H1 (cell line): ENCODE data around the gene TPPP3. TPM values are rescaled to one million over a fixed set of nuclear protein-coding genes. Genes with fewer than 3 reads are reported as not detected.
A peak's percentile ranks its signal among the peaks of the same experiment; 100 is the strongest.

Experiments
- CTCF ChIA-PET: fragments of 300-600 bp; sonication (Branson Sonifier 250); formaldehyde crosslinking; loops from one replicate; lab custom pipeline; 2021; ENCODE audit not compliant: partially characterized antibody; lab: Charles Lee
- POLR2A ChIA-PET: fragments of 300-600 bp; sonication (Branson Sonifier 250); formaldehyde crosslinking; loops from one replicate; lab custom pipeline; 2021; ENCODE audit warnings: inconsistent platforms; ENCODE audit not compliant: partially characterized antibody; lab: Charles Lee
- DNase-seq, 2 experiments: peaks; one replicate each; pipeline versions ENCODE4 v3.0.0 to v3.0.0-alpha.2; 2010 to 2022; ENCODE audit warnings: low spot score in 2 of 2, low read depth in 1 of 2, mixed read lengths in 1 of 2
- FAIRE-seq: peaks from 2 replicates; lab custom pipeline; 2011; peaks lifted over from hg19 to GRCh38; lab: Jason Lieb, UNC
- H2AFZ ChIP-seq: 2 replicates; pipeline ENCODE4 v1.8.1; 2012; ENCODE audit warnings: low read length, inconsistent platforms
- H2AK5ac ChIP-seq: 2 replicates; pipeline ENCODE4 v1.6.1; 2013; ENCODE audit warnings: low read depth, low read length
- H2BK120ac ChIP-seq: replicated peaks from 2 replicates; pipeline ENCODE3; 2013; ENCODE audit warnings: low read depth, low read length, inconsistent platforms
- H2BK12ac ChIP-seq: 2 replicates; pipeline ENCODE4 v1.6.1; 2013; ENCODE audit warnings: low read depth, low read length
- H2BK15ac ChIP-seq: 2 replicates; pipeline ENCODE4 v1.6.1; 2013; ENCODE audit warnings: low read length
- H2BK20ac ChIP-seq: 2 replicates; pipeline ENCODE4 v1.6.1; 2013; ENCODE audit warnings: low read length
- H2BK5ac ChIP-seq: 2 replicates; pipeline ENCODE4 v1.6.1; 2013; ENCODE audit warnings: low read depth, low read length
- H3K14ac ChIP-seq: 2 replicates; pipeline ENCODE4 v1.6.1; 2013; ENCODE audit warnings: inconsistent platforms; ENCODE audit not compliant: insufficient read length
- H3K18ac ChIP-seq: 2 replicates; pipeline ENCODE4 v1.6.1; 2013; ENCODE audit warnings: low read length; ENCODE audit errors: extremely low read depth
- H3K23ac ChIP-seq: 2 replicates; pipeline ENCODE4 v1.6.1; 2013; ENCODE audit warnings: inconsistent platforms; ENCODE audit not compliant: insufficient read length
- H3K23me2 ChIP-seq: 2 replicates; pipeline ENCODE4 v1.6.1; 2013; ENCODE audit warnings: low read depth, low read length
- H3K27ac ChIP-seq: 2 replicates; pipeline ENCODE4 v1.6.1; 2011; ENCODE audit warnings: low read depth, low read length, inconsistent platforms
- H3K27me3 ChIP-seq, 4 experiments: replicated peaks in 1 of 4; 1 replicate in 1 of 4; 2 replicates in 3 of 4; pipeline versions ENCODE4 v1.6.1 to v1.8.1; 2011 to 2013; ENCODE audit warnings: low read length in 3 of 4, mild to moderate bottlenecking in 3 of 4, inconsistent platforms in 2 of 4, mixed read lengths in 2 of 4, moderate library complexity in 1 of 4; ENCODE audit not compliant: control insufficient read depth in 3 of 4, insufficient read depth in 3 of 4; ENCODE audit errors: extremely low read depth in 1 of 4
- H3K36me3 ChIP-seq, 4 experiments: 2 replicates each; pipeline versions ENCODE4 v1.6.1 to v1.8.1; 2011 to 2013; ENCODE audit warnings: mild to moderate bottlenecking in 4 of 4, low read length in 3 of 4, moderate library complexity in 2 of 4, control low read depth in 1 of 4, inconsistent platforms in 1 of 4; ENCODE audit not compliant: insufficient read depth in 4 of 4, control insufficient read depth in 2 of 4
- H3K4ac ChIP-seq: replicated peaks from 2 replicates; pipeline ENCODE3; 2013; ENCODE audit warnings: low read length, low read depth, mixed read lengths, inconsistent platforms; ENCODE audit not compliant: insufficient read length
- H3K4me1 ChIP-seq, 4 experiments: replicated peaks in 1 of 4; 1 replicate in 1 of 4; 2 replicates in 3 of 4; pipeline versions ENCODE4 v1.6.1 to v1.8.1; 2011 to 2013; ENCODE audit warnings: low read length in 3 of 4, inconsistent platforms in 2 of 4, mixed read lengths in 1 of 4; ENCODE audit not compliant: insufficient read depth in 4 of 4, control insufficient read depth in 3 of 4
- H3K4me2 ChIP-seq, 2 experiments: 2 replicates each; pipeline versions ENCODE4 v1.6.1 to v1.8.1; 2011 to 2013; ENCODE audit warnings: low read depth in 2 of 2, low read length in 2 of 2, control low read depth in 1 of 2, inconsistent platforms in 1 of 2, mild to moderate bottlenecking in 1 of 2; ENCODE audit not compliant: insufficient read depth in 1 of 2
- H3K4me3 ChIP-seq, 4 experiments: fragments of 200-600, 300-600 bp in 1 of 4; sonication (generic), shearing (Covaris generic), sonication (Bioruptor Twin) in 1 of 4; 2 replicates each; pipeline versions ENCODE4 v1.5.1 to v1.8.1; 2011 to 2016; ENCODE audit warnings: low read length in 4 of 4, low read depth in 3 of 4, control low read depth in 2 of 4, inconsistent platforms in 2 of 4, mild to moderate bottlenecking in 2 of 4, mixed read lengths in 1 of 4, moderate library complexity in 1 of 4; ENCODE audit not compliant: insufficient read depth in 2 of 4; ENCODE audit errors: extremely low read depth in 1 of 4
- H3K56ac ChIP-seq: replicated peaks from 2 replicates; pipeline ENCODE3; 2013; ENCODE audit warnings: low read depth, mild to moderate bottlenecking, mixed read lengths, low read length, inconsistent platforms; ENCODE audit not compliant: insufficient read length
- H3K79me1 ChIP-seq: 2 replicates; pipeline ENCODE4 v1.6.1; 2013; ENCODE audit warnings: low read depth, low read length, control low read depth
- H3K79me2 ChIP-seq, 2 experiments: 2 replicates each; pipeline versions ENCODE4 v1.6.1 to v1.8.1; 2012 to 2013; ENCODE audit warnings: low read length in 2 of 2, mild to moderate bottlenecking in 2 of 2, inconsistent platforms in 1 of 2; ENCODE audit not compliant: insufficient read depth in 2 of 2, control insufficient read depth in 1 of 2
- H3K9ac ChIP-seq, 4 experiments: replicated peaks in 1 of 4; 1 replicate in 1 of 4; 2 replicates in 3 of 4; pipeline versions ENCODE4 v1.6.1 to v1.8.1; 2011 to 2013; ENCODE audit warnings: low read depth in 3 of 4, low read length in 3 of 4, control low read depth in 2 of 4, mild to moderate bottlenecking in 2 of 4, moderate library complexity in 2 of 4, inconsistent platforms in 1 of 4; ENCODE audit errors: extremely low read depth in 1 of 4
- H3K9me3 ChIP-seq, 2 experiments: 2 replicates each; pipeline versions ENCODE4 v1.6.1 to v1.8.1; 2012 to 2013; ENCODE audit warnings: mild to moderate bottlenecking in 2 of 2, moderate library complexity in 2 of 2, control low read depth in 1 of 2, inconsistent platforms in 1 of 2, low read depth in 1 of 2, low read length in 1 of 2, mixed read lengths in 1 of 2; ENCODE audit not compliant: insufficient read depth in 2 of 2
- H4K20me1 ChIP-seq, 2 experiments: replicated peaks in 1 of 2; 2 replicates each; pipeline versions ENCODE3 to v1.8.1; 2011 to 2013; ENCODE audit warnings: inconsistent platforms in 2 of 2, low read length in 2 of 2, mild to moderate bottlenecking in 1 of 2; ENCODE audit not compliant: insufficient read depth in 2 of 2, control insufficient read depth in 1 of 2
- H4K5ac ChIP-seq: 2 replicates; pipeline ENCODE4 v1.6.1; 2013; ENCODE audit warnings: low read length, low read depth, mixed read lengths, inconsistent platforms; ENCODE audit not compliant: insufficient read length
- H4K8ac ChIP-seq: 2 replicates; pipeline ENCODE4 v1.8.0; 2013; ENCODE audit warnings: mild to moderate bottlenecking, moderate library complexity, low read length, inconsistent platforms; ENCODE audit not compliant: insufficient read depth; ENCODE audit errors: extremely low read depth
- H4K91ac ChIP-seq: replicated peaks from 2 replicates; pipeline ENCODE3; 2013; ENCODE audit warnings: low read length, mixed read lengths, inconsistent platforms; ENCODE audit not compliant: insufficient read length
- CREB1 ChIP-seq: IDR thresholded peaks from 2 replicates; pipeline ENCODE4 v1.6.1; 2012; ENCODE audit warnings: inconsistent platforms
- KDM1A ChIP-seq: fragments of 200-600, 300-600 bp; sonication (generic); IDR thresholded peaks from 2 replicates; pipeline ENCODE4 v1.7.1; 2016; ENCODE audit warnings: mild to moderate bottlenecking, low read length, borderline replicate concordance
- SRF ChIP-seq: IDR thresholded peaks from 2 replicates; pipeline ENCODE4 v1.6.1; 2011; ENCODE audit warnings: mild to moderate bottlenecking, low read depth, low read length, moderate library complexity
- TAF7 ChIP-seq: optimal IDR thresholded peaks from 2 replicates; pipeline ENCODE3; 2011; ENCODE audit warnings: low read depth, mild to moderate bottlenecking, inconsistent platforms, low read length, moderate library complexity, borderline replicate concordance
- TEAD4 ChIP-seq: IDR thresholded peaks from 2 replicates; pipeline ENCODE4 v1.6.1; 2012; ENCODE audit warnings: low read depth, low read length, inconsistent platforms, mixed read lengths
- WGBS, 2 experiments: shearing (Covaris generic) in 1 of 2; methylation state at CpG; one replicate each; pipeline versions ENCODE4 v1.1.6 to v1.1.7; 2013 to 2015; ENCODE audit warnings: low lambda C conversion rate in 2 of 2, mixed read lengths in 2 of 2, inconsistent platforms in 1 of 2, low coverage in 1 of 2, missing lambda C conversion rate in 1 of 2; ENCODE audit not compliant: insufficient replicate concordance in 2 of 2, insufficient coverage in 1 of 2, insufficient read length in 1 of 2; ENCODE audit errors: extremely low coverage in 1 of 2, missing lambda C conversion rate in 1 of 2; 5-methylcytosine and 5-hydroxymethylcytosine counted together
- polyA plus RNA-seq, 7 experiments: library from polyadenylated mRNA; depleted of rRNA in 3 of 7; stranded (reverse) in 5 of 7; unstranded in 2 of 7; fragments of >200 nt in 5 of 7; fragments of 200-250 nt in 2 of 7; gene quantifications; 1 replicate in 5 of 7; 2 replicates in 1 of 7; 4 replicates in 1 of 7; pipeline versions ENCODE4 v1.2.1 to v1.2.3, GENCODE V29; 2011 to 2013; ENCODE audit warnings: missing spikeins in 2 of 7, mixed read lengths in 2 of 7
- total RNA-seq: library from RNA; stranded (reverse); fragmentation: NEBNext Ultra II Directional; extraction: Animal tissue kit (Norgen Biotek cat#: 25700); gene quantifications from 2 replicates; pipeline ENCODE4 v1.2.1, GENCODE V29; 2021
- TF ChIP-seq, protein P1 (sequence below), 3 experiments: IDR thresholded peaks; 1 replicate in 2 of 3; 2 replicates in 1 of 3; pipeline versions ENCODE4 v1.5.1 to v1.6.1; 2011; ENCODE audit warnings: low read length in 3 of 3, mild to moderate bottlenecking in 3 of 3, inconsistent platforms in 2 of 3, low read depth in 1 of 3, moderate library complexity in 1 of 3; ENCODE audit not compliant: insufficient read depth in 1 of 3; ENCODE audit errors: control extremely low read depth in 1 of 3

Gene TPPP3
- total and polyA plus RNA-seq, 2 of the 8 experiments (the other 6 are each of a cell fraction or from before 2014, with no cell fraction given), result 0.77 to 1.0 TPM

DNA sequence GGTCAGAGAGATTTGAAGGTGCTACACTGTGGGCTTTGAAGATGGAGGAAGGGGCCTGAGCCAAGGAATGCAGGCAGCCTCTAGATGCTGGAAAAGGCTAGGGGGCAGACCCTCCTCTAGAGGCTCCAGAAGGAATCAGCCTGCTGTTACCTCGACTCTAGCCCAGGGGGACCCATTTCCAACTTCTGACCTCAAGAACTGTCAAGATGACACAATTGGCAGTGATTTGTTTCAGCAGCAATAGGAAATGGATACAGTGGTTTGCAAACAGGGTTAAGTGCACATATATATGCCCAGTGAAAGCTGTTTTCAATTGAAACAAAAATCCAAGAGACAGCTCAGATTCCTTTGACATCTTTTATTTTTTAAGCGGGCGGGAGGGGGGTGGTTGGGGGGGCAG is 26.6 kb upstream of the TPPP3 start:
- Histone ChIP-seq H2BK12ac (0 out of 2 replicates have a peak overlapping the region, but pooled peaks have one; percentile 94), H2BK15ac (no peak overlapping the region), H3K4me2 (no peak overlapping the region), H2BK20ac (no peak overlapping the region), H2BK5ac (no peak overlapping the region), H2BK120ac (no peak overlapping the region), H3K23me2 (peaks cover 4% of the 10 kb centered on the region; the same call in 1 of the 2 replicates), H3K79me1 (no peaks in the 10 kb centered on the region; the same call in 1 of the 2 replicates), H3K4me3 (no peak overlapping the region), H2AK5ac (no peak overlapping the region), H3K27ac (no peak overlapping the region), H3K79me2 (no peaks in the 10 kb centered on the region), H3K4me1 (peaks cover 9 to 23% (median 19%) of the 10 kb centered on the region in 4 experiments; a peak in 6 of 7 replicates), H4K20me1 (no peaks in the 10 kb centered on the region), H3K9me3 (no peaks in the 10 kb centered on the region), H3K36me3 (no peaks in the 10 kb centered on the region), H4K5ac (no peak overlapping the region), H4K91ac (no peak overlapping the region), H3K18ac (no peak overlapping the region), H3K27me3 (no peaks in the 10 kb centered on the region; a peak in 2 of 7 replicates), H3K9ac (no peak overlapping the region), H4K8ac (no peak overlapping the region), H2AFZ (no peak overlapping the region), H3K14ac (no peak overlapping the region)
- POLR2A ChIA-PET, result no interaction called here
- DNase-seq (no peak), FAIRE-seq (no peak)
- WGBS, 2 experiments, result 86% methylated on average over 3 of the region's 3 CpGs; no CpG with 5 or more reads in 1 of the 2 experiments
- CTCF ChIA-PET, result interaction anchor here (0.6 to 24.6 kb wide), 7 partner anchors 8 to 117 kb away, joined by 3 to 476 read pairs (median 48); partner anchors contain the start of gene TPPP3
- no peak for TF ChIP-seq TAF7
- TF ChIP-seq KDM1A, result peak; percentile 25; the same call in 1 of the 2 replicates
- peak; percentile 63 for TF ChIP-seq CREB1
- TF ChIP-seq TEAD4, result 0 out of 2 replicates have a peak, but pooled peaks have one; percentile 33
- no peak for TF ChIP-seq SRF
- TF ChIP-seq, protein P1, sequence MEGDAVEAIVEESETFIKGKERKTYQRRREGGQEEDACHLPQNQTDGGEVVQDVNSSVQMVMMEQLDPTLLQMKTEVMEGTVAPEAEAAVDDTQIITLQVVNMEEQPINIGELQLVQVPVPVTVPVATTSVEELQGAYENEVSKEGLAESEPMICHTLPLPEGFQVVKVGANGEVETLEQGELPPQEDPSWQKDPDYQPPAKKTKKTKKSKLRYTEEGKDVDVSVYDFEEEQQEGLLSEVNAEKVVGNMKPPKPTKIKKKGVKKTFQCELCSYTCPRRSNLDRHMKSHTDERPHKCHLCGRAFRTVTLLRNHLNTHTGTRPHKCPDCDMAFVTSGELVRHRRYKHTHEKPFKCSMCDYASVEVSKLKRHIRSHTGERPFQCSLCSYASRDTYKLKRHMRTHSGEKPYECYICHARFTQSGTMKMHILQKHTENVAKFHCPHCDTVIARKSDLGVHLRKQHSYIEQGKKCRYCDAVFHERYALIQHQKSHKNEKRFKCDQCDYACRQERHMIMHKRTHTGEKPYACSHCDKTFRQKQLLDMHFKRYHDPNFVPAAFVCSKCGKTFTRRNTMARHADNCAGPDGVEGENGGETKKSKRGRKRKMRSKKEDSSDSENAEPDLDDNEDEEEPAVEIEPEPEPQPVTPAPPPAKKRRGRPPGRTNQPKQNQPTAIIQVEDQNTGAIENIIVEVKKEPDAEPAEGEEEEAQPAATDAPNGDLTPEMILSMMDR (IDR thresholded peaks at IDR 0.05; ENCODE audit: control extremely low read depth in 1 of 3, insufficient read depth in 1 of 3, low read depth in 1 of 3, low read length in 3 of 3), result peak; percentile 29 to 56 (median 52)
- TF ChIP-seq, all 59 proteins: peak for 4
- H3K23ac ChIP-seq, result no peak overlapping the region
- no peak overlapping the region for H3K56ac ChIP-seq
- H3K4ac ChIP-seq, result no peak overlapping the region
